GM12864 (cell line): Measurements from ENCODE around the gene INPP4B.
A peak's percentile ranks its signal among the peaks of the same experiment; 100 is the strongest.

ENCODE experiments used
- DNase-seq: peaks from one replicate; pipeline ENCODE4 v3.0.0-alpha.2; 2011; ENCODE audit warnings: low read depth
- H3K4me3 ChIP-seq: 2 replicates; pipeline ENCODE4 v1.5.1; 2011; ENCODE audit warnings: mild to moderate bottlenecking, low read depth, low read length, control low read depth
- TF ChIP-seq, protein P1 (sequence below): IDR thresholded peaks from 2 replicates; pipeline ENCODE4 v1.5.1; 2011; ENCODE audit warnings: low read depth, mild to moderate bottlenecking, moderate library complexity, low read length, control low read depth, inconsistent platforms; ENCODE audit errors: missing control alignments

The INPP4B gene

DNA sequence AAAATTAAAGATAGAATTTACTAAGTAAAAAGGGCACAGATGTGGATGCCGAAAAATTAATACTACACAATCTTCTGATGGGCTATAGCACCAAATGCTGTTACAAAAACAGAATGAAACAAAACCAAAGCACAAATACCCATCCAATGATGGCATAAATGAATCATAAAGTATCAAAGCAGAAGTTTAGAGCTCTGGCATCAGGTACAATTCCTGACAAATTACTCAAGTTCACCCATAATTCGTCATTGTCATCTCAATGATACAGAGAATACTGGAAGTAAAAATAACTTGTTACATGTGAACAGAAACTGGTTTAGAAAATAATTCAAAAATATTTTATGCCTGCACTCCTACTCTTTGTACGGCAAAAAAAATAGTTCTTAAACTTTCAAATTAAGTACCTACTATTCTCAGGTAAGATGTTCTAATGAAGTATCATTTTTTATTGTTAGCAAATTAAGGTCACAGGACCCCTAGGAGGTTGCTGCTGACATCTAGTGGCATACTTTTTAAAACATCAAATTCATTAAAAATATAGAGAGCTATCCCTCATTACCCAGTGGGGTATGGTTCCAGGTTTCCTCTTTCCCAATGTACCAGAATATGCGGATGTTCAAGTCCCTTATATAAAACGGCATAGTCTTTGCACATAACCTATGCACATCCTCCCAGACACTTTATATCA, 126.1 kb downstream of the INPP4B start:
- DNase-seq, result no peak
- no peak overlapping the region for H3K4me3 ChIP-seq
- TF ChIP-seq, protein P1, sequence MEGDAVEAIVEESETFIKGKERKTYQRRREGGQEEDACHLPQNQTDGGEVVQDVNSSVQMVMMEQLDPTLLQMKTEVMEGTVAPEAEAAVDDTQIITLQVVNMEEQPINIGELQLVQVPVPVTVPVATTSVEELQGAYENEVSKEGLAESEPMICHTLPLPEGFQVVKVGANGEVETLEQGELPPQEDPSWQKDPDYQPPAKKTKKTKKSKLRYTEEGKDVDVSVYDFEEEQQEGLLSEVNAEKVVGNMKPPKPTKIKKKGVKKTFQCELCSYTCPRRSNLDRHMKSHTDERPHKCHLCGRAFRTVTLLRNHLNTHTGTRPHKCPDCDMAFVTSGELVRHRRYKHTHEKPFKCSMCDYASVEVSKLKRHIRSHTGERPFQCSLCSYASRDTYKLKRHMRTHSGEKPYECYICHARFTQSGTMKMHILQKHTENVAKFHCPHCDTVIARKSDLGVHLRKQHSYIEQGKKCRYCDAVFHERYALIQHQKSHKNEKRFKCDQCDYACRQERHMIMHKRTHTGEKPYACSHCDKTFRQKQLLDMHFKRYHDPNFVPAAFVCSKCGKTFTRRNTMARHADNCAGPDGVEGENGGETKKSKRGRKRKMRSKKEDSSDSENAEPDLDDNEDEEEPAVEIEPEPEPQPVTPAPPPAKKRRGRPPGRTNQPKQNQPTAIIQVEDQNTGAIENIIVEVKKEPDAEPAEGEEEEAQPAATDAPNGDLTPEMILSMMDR, result peak; percentile 28

DNA sequence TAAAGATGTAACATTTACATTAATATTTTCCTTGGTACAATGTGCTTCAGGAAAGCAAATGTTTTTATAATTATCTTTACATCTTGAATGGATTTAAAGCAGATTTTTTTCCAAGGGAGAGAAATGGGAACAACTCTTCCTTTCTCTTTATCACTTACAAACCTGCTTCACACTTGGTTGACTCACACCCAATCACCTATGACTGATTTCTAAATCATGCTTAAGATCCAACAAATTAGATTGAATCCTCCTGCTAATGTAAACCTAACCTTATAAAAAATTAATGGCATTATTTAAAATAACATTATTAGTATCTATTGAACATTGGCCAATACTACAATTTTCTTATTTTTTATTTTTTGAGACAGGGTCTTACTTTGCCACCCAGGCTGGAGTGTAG, 127.1 kb downstream of the INPP4B start:
- H3K4me3 ChIP-seq, result no peak overlapping the region
- TF ChIP-seq, protein P1, result no peak
- DNase-seq, result no peak

DNA sequence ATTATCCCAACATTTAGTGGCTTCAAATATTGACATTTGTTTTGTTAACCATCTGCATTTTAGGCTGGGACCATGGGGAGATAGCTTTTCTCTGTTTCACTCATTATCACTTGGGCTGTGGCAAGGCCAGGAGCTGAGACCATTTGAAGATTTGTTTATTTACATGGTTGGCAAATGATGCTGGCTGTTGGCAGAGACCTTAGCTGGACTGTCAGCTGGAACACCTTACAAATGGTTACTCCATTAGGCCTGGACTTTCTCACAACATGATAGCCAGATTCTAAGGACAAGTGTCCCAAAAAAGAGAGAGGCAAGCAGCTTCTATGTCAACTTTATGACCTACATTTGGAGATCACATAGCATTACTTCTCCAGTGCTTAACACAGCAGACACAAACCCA, 130.4 kb downstream of the INPP4B start:
- no peak overlapping the region for H3K4me3 ChIP-seq
- DNase-seq, result no peak
- TF ChIP-seq, protein P1, result no peak

DNA sequence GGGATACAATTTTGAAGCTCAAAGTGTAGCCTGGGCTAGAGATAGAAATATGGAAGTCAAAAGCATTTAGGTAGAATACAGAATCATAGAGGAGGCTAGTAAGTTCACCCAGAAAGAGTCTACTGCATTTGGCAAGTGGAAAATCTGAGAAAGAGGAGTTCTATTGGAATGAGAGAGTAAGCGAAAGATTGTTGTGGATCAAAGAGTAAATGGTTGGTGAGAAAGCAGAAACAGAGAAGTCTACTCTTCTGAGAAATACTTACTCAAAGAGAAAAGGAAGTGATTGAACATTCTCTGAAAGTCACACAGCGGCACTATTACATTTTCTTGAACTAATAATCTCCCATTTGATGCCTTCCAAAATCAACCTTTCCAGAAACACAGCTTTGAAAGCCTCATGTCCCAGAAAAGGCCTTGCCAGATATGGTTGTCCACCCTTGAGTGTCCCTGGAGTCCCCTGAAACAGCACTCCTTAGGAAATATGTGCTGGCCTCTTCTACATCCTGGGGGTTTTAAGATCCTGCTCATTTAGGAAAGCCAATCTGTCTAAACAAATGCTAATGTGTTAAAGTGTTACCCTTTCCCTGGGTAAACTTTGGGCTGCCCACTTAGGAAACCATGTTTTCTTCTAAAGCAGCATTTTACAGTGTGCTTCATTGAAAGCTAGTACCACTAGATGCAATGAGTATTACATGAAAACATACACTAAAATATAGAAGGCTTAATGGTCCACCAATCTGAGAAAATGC, 132.6 kb downstream of the INPP4B start:
- H3K4me3 ChIP-seq, result no peak overlapping the region
- no peak for DNase-seq
- TF ChIP-seq, protein P1, result no peak

DNA sequence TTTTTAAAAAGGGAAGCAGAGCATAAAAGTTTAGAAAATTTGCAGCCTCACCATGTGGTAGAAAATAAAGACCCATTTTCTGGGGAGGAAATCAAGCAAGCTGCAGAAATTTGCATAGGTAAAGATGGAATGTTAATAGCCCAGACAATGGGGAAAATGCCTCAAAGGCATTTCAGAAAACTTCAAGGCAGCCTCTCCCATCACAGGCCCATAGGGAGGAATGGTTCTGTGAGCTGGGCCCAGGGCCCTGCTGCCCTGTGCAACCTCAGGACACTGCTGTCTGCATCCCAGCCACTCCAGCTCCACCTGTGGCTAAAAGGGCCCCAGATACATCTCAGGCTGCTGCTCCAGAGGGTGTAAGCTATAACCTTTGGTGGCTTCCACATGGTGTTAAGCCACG, 137.9 kb downstream of the INPP4B start:
- H3K4me3 ChIP-seq, result no peak overlapping the region
- TF ChIP-seq, protein P1, result no peak
- DNase-seq, result no peak

DNA sequence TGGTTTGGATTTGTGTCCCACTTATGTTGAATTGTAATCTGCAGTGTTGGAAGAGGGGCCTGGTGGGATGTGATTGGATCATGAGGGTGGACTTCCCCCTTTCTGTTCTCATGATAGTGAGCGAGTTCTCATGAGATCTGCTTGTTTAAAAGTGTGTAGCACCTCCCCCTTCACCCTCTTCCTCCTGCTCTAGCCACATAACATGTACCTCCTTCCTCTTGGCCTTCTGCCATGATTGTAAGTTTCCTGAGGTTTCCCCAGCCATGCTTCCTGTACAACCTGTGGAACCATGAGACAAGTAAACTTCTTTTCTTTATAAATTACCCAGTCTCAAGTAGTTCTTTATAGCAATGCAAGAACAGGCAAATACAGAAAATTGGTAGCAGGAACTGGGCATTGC, 138.7 kb downstream of the INPP4B start:
- TF ChIP-seq, protein P1, result no peak
- no peak for DNase-seq
- no peak overlapping the region for H3K4me3 ChIP-seq
